Stomach (tissue), 4 donors: ENCODE results near the gene WDR44.

Source experiments
- POLR2A ChIP-seq, 4 donors: fragments of 450-650 bp; IDR thresholded peaks; one replicate each; pipeline ENCODE4 v1.6.1; 2016; ENCODE audit warnings: antibody characterized with exemption in 4 of 4, control low read depth in 2 of 4, mild to moderate bottlenecking in 1 of 4, moderate library complexity in 1 of 4
- TF ChIP-seq, protein P1 (sequence below), 7 experiments: fragments of 450-650 bp in 4 of 7; fragments of 200-600 bp in 3 of 7; sonication (generic) in 3 of 7; IDR thresholded peaks; one replicate each; pipeline ENCODE4 v1.5.1; 2016 to 2019; ENCODE audit warnings: antibody characterized with exemption in 7 of 7, control low read depth in 2 of 7, mild to moderate bottlenecking in 1 of 7

GRCh38 chrX:118352566-118352965, 6.7 kb downstream of the WDR44 start:
- TF ChIP-seq, protein P1, sequence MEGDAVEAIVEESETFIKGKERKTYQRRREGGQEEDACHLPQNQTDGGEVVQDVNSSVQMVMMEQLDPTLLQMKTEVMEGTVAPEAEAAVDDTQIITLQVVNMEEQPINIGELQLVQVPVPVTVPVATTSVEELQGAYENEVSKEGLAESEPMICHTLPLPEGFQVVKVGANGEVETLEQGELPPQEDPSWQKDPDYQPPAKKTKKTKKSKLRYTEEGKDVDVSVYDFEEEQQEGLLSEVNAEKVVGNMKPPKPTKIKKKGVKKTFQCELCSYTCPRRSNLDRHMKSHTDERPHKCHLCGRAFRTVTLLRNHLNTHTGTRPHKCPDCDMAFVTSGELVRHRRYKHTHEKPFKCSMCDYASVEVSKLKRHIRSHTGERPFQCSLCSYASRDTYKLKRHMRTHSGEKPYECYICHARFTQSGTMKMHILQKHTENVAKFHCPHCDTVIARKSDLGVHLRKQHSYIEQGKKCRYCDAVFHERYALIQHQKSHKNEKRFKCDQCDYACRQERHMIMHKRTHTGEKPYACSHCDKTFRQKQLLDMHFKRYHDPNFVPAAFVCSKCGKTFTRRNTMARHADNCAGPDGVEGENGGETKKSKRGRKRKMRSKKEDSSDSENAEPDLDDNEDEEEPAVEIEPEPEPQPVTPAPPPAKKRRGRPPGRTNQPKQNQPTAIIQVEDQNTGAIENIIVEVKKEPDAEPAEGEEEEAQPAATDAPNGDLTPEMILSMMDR (IDR thresholded peaks at IDR 0.05): no peak
- no peak for TF ChIP-seq POLR2A (IDR thresholded peaks at IDR 0.05)
